SJCRH30 (cell line): ENCODE results near the gene COPG1. TPM values are rescaled to one million over a fixed set of nuclear protein-coding genes. Genes with fewer than 3 reads are reported as not detected.

Source experiments
- DNase-seq, 2 experiments: peaks; one replicate each; pipeline ENCODE4 v3.0.0-alpha.2; 2015 to 2020
- H3K27ac ChIP-seq: fragments of 250-450 bp; sonication (Bioruptor Pico); 2 replicates; pipeline ENCODE4 v1.5.1; 2020; ENCODE audit warnings: mild to moderate bottlenecking, moderate library complexity
- H3K27me3 ChIP-seq: fragments of 250-450 bp; sonication (Bioruptor Pico); 2 replicates; pipeline ENCODE4 v1.5.1; 2020; ENCODE audit warnings: mild to moderate bottlenecking, moderate library complexity
- H3K36me3 ChIP-seq: fragments of 250-450 bp; sonication (Bioruptor Pico); 2 replicates; pipeline ENCODE4 v1.5.1; 2020; ENCODE audit warnings: mild to moderate bottlenecking, moderate library complexity
- H3K4me1 ChIP-seq: fragments of 250-450 bp; sonication (Bioruptor Pico); 2 replicates; pipeline ENCODE4 v1.5.1; 2020; ENCODE audit warnings: mild to moderate bottlenecking, moderate library complexity
- H3K4me3 ChIP-seq: fragments of 250-450 bp; sonication (Bioruptor Pico); 2 replicates; pipeline ENCODE4 v1.5.1; 2020; ENCODE audit warnings: mild to moderate bottlenecking, moderate library complexity
- H3K9me3 ChIP-seq: fragments of 250-450 bp; sonication (Bioruptor Pico); replicated peaks from 2 replicates; pipeline ENCODE4 v1.5.1; 2020; ENCODE audit warnings: mild to moderate bottlenecking, moderate library complexity
- total RNA-seq: library from RNA; depleted of rRNA; stranded (reverse); fragments of >200 nt; shearing (Covaris generic); gene quantifications from 2 replicates; pipeline ENCODE4 v1.2.3, GENCODE V29; 2014; rRNA removed

The COPG1 gene
- total RNA-seq, 1 experiment from 2014 or later: 89.5 TPM

DNA sequence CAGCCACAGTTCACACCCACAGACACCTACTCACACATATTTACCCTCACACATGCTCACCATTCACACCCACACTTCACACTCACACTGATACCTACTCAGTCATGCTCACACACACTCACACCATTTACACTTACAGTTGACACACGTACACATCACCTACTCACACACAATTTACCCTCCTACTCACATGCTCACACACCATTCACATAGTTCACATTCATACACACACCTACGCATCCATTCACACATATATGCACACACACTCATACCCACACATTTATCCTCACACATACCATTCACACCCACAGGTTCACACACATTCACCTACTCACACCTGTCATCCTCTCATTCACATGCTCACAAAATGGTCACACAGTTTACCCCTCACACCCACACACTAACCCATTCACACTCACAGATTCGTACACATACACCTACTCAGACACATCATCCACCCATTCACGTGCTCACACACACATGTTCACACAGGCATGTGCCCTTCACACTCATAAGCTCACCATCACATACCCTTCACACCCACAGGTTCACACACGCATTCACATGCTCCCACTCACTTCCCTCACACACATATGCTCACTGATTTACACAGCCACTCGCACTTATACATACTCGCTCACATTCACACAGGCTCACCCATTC, 71.5 kb downstream of the COPG1 start:
- no peak overlapping the region for H3K4me3 ChIP-seq

DNA sequence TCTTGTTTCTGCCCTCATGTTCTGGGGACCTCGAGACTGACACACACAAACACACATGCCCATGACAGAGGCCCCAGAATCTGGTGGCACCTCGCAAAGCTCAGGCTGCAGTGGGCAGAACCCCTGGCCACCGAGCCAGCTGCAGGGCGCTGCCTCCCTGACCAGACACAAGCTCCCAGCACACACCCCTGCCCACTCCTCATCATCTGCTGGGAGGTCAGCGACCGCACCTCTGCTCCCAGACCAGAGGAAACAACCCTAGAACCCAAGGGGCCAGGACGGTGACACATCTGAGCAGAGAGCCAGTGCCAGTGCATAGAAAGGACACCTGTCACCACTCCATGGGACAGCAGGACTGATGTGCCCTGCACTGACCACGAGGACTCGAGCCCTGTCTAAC, 72.5 kb downstream of the COPG1 start:
- Histone ChIP-seq H3K27ac (no peak overlapping the region), H3K4me3 (no peak overlapping the region), H3K9me3 (no peaks in the 10 kb centered on the region), H3K4me1 (no peaks in the 10 kb centered on the region), H3K36me3 (no peaks in the 10 kb centered on the region), H3K27me3 (no peaks in the 10 kb centered on the region)
- DNase-seq: no peak

More for the DNA sequence above, 71.5 kb downstream of the COPG1 start:
- Histone ChIP-seq H3K9me3 (no peaks in the 10 kb centered on the region), H3K36me3 (no peaks in the 10 kb centered on the region), H3K4me1 (no peaks in the 10 kb centered on the region), H3K27me3 (no peaks in the 10 kb centered on the region), H3K27ac (no peak overlapping the region)
- no peak for DNase-seq

DNA sequence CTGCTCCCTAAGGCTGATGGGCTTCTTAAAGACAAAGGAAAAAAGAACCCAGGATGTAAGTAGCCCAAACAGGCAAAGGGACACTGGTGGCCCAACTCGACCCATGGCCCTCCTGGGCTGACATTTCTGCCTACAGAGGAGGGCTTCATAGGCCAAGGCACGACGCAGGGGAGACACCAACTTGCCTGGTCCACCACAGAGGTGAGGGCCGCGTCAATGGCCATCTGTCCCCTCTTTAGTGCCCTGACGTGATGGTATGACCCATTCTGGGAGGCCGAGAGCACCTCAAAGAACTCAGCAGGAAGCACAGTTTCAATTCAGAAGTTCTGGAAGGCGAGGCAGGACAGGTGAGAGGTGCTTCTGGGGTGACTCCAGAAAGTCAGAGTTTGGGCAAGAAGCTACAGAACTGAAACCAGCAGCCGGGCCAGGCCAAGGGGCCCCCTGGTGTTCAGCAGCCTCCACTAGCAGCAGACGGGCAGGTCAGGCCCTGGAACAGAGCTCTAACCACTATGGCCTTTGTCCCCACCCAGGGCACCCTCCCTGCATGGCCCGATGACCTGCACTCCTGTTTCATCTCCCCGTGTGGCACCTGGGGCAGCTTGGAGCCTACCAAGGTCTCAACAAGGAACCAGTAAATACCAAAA, 74.4 kb downstream of the COPG1 start:
- H3K27me3 ChIP-seq: no peaks in the 10 kb centered on the region
- H3K36me3 ChIP-seq: no peaks in the 10 kb centered on the region
- no peak for DNase-seq
- no peak overlapping the region for H3K27ac ChIP-seq
- H3K9me3 ChIP-seq: no peaks in the 10 kb centered on the region
- H3K4me3 ChIP-seq: no peak overlapping the region
- no peaks in the 10 kb centered on the region for H3K4me1 ChIP-seq

DNA sequence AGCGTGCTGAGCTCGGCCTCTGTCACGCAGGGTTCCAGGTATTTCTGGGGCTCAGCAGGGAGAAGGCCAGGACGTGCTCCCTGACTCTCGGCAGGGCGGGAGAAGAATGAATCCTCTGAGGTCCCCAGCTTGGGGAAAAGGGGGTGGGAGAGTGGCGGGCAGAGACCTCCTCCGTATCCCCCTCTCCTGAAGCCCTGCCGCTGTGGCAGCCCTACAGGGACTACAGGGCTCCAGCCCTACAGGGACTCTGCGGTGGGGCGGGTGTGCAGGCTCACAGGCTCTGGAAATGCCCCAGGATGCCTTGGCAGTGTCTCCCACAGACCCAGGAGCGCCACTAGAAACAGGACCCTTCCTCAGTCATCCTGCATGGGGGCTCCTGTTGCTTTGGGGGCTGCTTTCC, 75.4 kb downstream of the COPG1 start:
- H3K9me3 ChIP-seq: no peaks in the 10 kb centered on the region
- H3K4me3 ChIP-seq: no peak overlapping the region
- H3K4me1 ChIP-seq: no peaks in the 10 kb centered on the region
- no peak for DNase-seq
- no peak overlapping the region for H3K27ac ChIP-seq
- H3K27me3 ChIP-seq: no peaks in the 10 kb centered on the region
- no peaks in the 10 kb centered on the region for H3K36me3 ChIP-seq

DNA sequence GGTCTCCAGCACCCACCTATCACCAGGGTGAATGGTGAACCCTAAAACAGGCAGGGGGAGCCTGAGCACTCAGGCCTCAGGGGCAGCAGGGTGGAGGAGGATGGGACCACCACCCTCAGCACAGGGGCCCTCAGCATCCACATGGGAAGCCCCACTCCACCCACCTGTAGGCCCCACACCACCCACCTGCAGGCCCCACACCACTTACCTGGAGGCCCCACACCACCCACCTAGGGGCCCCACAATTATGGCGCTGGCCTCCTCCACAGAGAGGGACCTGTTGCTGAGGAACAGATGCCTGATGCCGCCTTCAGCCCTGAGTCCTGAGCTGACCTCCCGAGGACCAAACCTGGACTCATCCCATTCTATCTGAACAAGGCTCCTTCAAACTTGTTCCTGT, 76.0 kb downstream of the COPG1 start:
- H3K27me3 ChIP-seq: no peaks in the 10 kb centered on the region
- no peaks in the 10 kb centered on the region for H3K4me1 ChIP-seq
- H3K9me3 ChIP-seq: no peaks in the 10 kb centered on the region
- no peak overlapping the region for H3K4me3 ChIP-seq
- no peak overlapping the region for H3K27ac ChIP-seq
- DNase-seq: no peak
- no peaks in the 10 kb centered on the region for H3K36me3 ChIP-seq

DNA sequence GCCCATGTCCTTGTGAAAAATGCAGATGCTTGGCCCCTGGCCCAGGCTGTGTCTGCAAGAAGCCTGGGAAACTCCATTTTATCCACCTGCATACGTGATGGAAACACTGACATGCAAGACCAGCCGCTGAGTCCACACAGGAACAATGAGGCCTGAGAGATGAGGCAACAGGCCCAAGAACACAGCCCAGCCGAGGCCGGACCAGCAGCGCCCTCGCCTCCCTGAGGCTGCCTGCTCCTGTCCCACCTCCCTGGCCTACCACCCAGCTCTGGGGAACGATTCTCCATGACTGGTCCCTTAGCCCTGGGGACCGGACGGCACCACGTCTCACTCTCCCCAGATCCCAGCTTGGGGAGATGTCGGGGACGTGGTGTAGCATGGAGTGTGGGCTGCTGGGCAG, 76.7 kb downstream of the COPG1 start:
- no peaks in the 10 kb centered on the region for H3K4me1 ChIP-seq
- H3K27me3 ChIP-seq: no peaks in the 10 kb centered on the region
- no peak overlapping the region for H3K4me3 ChIP-seq
- H3K27ac ChIP-seq: no peak overlapping the region
- DNase-seq: no peak
- no peaks in the 10 kb centered on the region for H3K9me3 ChIP-seq
- H3K36me3 ChIP-seq: no peaks in the 10 kb centered on the region

DNA sequence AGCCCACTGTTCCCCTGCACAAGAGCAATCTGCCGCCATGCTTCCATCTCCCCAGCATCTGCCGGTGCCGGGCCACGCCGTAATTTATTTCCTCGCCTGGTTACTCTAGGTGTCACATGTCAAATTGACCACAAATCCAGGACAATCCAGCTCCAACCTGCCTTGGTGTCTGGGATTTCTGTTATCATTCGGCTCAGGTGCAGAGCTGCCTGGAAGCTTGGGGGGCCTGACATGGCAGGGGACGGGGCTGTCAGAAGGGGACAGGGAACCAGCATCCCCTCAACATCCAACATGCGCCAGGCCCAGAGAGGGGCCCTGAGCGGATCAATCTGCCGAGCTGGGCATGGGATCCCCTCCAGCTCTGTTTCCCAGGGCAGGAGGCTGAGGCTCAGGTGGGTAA, 77.2 kb downstream of the COPG1 start:
- no peaks in the 10 kb centered on the region for H3K27me3 ChIP-seq
- H3K4me3 ChIP-seq: no peak overlapping the region
- no peaks in the 10 kb centered on the region for H3K9me3 ChIP-seq
- no peak for DNase-seq
- no peaks in the 10 kb centered on the region for H3K4me1 ChIP-seq
- no peak overlapping the region for H3K27ac ChIP-seq
- no peaks in the 10 kb centered on the region for H3K36me3 ChIP-seq

Other genes starting within 250 kb of the COPG1 start
- 0.05 and 0.08 TPM in 2 replicates for gene EFCC1, start 248.3 kb upstream of the COPG1 start, total RNA-seq
- not detected in 2 replicates for gene GP9, start 188.8 kb upstream of the COPG1 start, total RNA-seq
- 2.5 and 2.9 TPM in 2 replicates for gene RAB43, start 127.8 kb upstream of the COPG1 start, total RNA-seq
- 45.4 and 48.8 TPM in 2 replicates for gene ISY1, start 88.5 kb upstream of the COPG1 start, total RNA-seq
- gene CNBP, start 65.7 kb upstream of the COPG1 start, total RNA-seq: 449 and 480 TPM in 2 replicates
- 29.1 and 30.7 TPM in 2 replicates for gene HMCES, start 29.3 kb downstream of the COPG1 start, total RNA-seq
- not detected in 2 replicates for gene EFCAB12, start 179.0 kb downstream of the COPG1 start, total RNA-seq
- 29.6 and 36.7 TPM in 2 replicates for gene MBD4, start 190.3 kb downstream of the COPG1 start, total RNA-seq
- 15.7 and 18.1 TPM in 2 replicates for gene IFT122, start 190.6 kb downstream of the COPG1 start, total RNA-seq